ENCODE results near the gene SURF2.

SURF2 gene

GRCh38 chr9:133379153-133380086 lies 23.1 kb downstream of the SURF2 start:
- TF ChIP-seq SPI1 (IDR thresholded peaks at IDR 0.05; ENCODE audit: low read depth, low read length), result no peak
- FAIRE-seq (no peak), DNase-seq (ENCODE audit: insufficient read length, low spot score) (no peak)

GRCh38 chr9:133380734-133381133 lies 24.4 kb downstream of the SURF2 start:
- TF ChIP-seq PAX5 (IDR thresholded peaks at IDR 0.05; ENCODE audit: insufficient read depth, low read length, severe bottlenecking) (no peak), POLR2AphosphoS5 (IDR thresholded peaks at IDR 0.05; ENCODE audit: low read depth, low read length) (no peak), POLR2A (IDR thresholded peaks at IDR 0.05; ENCODE audit: low read depth, low read length) (no peak)
- FAIRE-seq, result no peak
- DNase-seq (ENCODE audit: insufficient read length, low spot score), result no peak

DNA sequence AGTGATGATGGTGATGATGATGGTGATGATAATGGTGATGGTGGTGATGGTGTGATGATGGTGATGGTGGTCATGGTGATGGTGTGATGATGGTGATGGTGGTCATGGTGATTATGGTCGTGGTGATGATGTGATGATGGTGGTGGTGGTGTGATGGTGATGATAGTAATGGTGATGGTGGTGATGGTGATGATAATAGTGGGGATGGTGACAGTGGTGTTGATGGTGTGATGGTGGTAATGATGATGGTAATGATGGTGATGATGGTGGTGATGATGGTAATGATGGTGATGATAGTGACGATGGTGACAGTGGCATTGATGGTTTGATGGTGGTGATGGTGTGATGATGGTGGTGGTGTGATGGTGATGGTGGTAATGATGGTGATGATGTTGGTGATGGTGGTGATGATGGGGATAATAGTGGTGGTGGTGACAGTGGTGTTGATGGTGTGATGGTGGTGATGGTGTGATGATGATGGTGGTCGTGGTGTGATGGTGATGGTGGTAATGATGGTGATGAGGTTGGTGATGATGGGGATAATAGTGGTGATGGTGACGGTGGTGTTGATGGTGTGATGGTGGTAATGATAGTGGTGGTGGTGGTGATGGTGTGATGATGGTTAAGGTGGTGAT lies 26.3 kb downstream of the SURF2 start:
- TF ChIP-seq TAF1 (IDR thresholded peaks at IDR 0.05; ENCODE audit: low read depth, low read length) (no peak), SPI1 (IDR thresholded peaks at IDR 0.05; ENCODE audit: low read depth, low read length) (no peak), POLR2AphosphoS5 (IDR thresholded peaks at IDR 0.05; ENCODE audit: low read depth, low read length) (no peak), POU2F2 (IDR thresholded peaks at IDR 0.05; ENCODE audit: low read depth, low read length) (no peak), POLR2A (IDR thresholded peaks at IDR 0.05; ENCODE audit: low read depth, low read length) (no peak), PAX5 (IDR thresholded peaks at IDR 0.05; ENCODE audit: insufficient read depth, low read length, severe bottlenecking) (no peak)
- DNase-seq (ENCODE audit: insufficient read length, low spot score), result no peak
- FAIRE-seq, result no peak

GRCh38 chr9:133383438-133383837 lies 27.1 kb downstream of the SURF2 start:
- DNase-seq (ENCODE audit: insufficient read length, low spot score) (no peak), FAIRE-seq (no peak)
- TF ChIP-seq PAX5 (IDR thresholded peaks at IDR 0.05; ENCODE audit: insufficient read depth, low read length, severe bottlenecking) (no peak), SPI1 (IDR thresholded peaks at IDR 0.05; ENCODE audit: low read depth, low read length) (no peak), TAF1 (IDR thresholded peaks at IDR 0.05; ENCODE audit: low read depth, low read length) (no peak), POLR2AphosphoS5 (IDR thresholded peaks at IDR 0.05; ENCODE audit: low read depth, low read length) (no peak), POU2F2 (IDR thresholded peaks at IDR 0.05; ENCODE audit: low read depth, low read length) (no peak), POLR2A (IDR thresholded peaks at IDR 0.05; ENCODE audit: low read depth, low read length) (no peak)

- TF ChIP-seq TAF1 (IDR thresholded peaks at IDR 0.05; ENCODE audit: low read depth, low read length) (no peak), POLR2AphosphoS5 (IDR thresholded peaks at IDR 0.05; ENCODE audit: low read depth, low read length) (no peak), PAX5 (IDR thresholded peaks at IDR 0.05; ENCODE audit: insufficient read depth, low read length, severe bottlenecking) (no peak), POU2F2 (IDR thresholded peaks at IDR 0.05; ENCODE audit: low read depth, low read length) (no peak), POLR2A (IDR thresholded peaks at IDR 0.05; ENCODE audit: low read depth, low read length) (no peak), SPI1 (IDR thresholded peaks at IDR 0.05; ENCODE audit: low read depth, low read length) (no peak)
- FAIRE-seq, result no peak
- no peak for DNase-seq (ENCODE audit: insufficient read length, low spot score)
Observed at GRCh38 chr9:133384736-133385321, 28.5 kb downstream of the SURF2 start.

- no peak for FAIRE-seq
- TF ChIP-seq PAX5 (IDR thresholded peaks at IDR 0.05; ENCODE audit: insufficient read depth, low read length, severe bottlenecking) (no peak), TAF1 (IDR thresholded peaks at IDR 0.05; ENCODE audit: low read depth, low read length) (no peak), POLR2A (IDR thresholded peaks at IDR 0.05; ENCODE audit: low read depth, low read length) (no peak), SPI1 (IDR thresholded peaks at IDR 0.05; ENCODE audit: low read depth, low read length) (no peak), POLR2AphosphoS5 (IDR thresholded peaks at IDR 0.05; ENCODE audit: low read depth, low read length) (no peak), POU2F2 (IDR thresholded peaks at IDR 0.05; ENCODE audit: low read depth, low read length) (no peak)
- DNase-seq (ENCODE audit: insufficient read length, low spot score), result no peak
Observed at GRCh38 chr9:133385452-133385851, 29.1 kb downstream of the SURF2 start.

DNA sequence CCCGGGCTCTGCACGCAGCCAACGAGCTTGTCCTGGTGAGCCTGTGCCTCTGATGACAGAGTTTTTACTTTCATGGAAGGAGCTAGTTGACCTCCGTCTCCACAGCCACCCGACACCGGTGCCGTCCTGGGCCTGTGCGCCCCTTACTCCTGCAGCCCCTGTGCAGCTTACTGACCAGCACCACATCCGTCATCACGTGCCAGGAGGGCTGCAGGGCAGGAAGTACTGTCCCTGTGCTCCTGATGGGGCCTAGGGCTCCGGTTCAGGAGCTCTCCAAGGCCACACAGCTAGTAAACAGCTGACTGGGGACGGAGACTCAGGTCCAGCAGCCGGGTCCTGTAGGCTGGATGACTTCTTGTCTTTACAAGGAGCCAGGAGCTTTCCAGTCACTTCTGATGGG lies 30.0 kb downstream of the SURF2 start:
- FAIRE-seq (no peak), DNase-seq (ENCODE audit: insufficient read length, low spot score) (no peak)
- TF ChIP-seq SPI1 (IDR thresholded peaks at IDR 0.05; ENCODE audit: low read depth, low read length) (no peak), POLR2AphosphoS5 (IDR thresholded peaks at IDR 0.05; ENCODE audit: low read depth, low read length) (no peak), PAX5 (IDR thresholded peaks at IDR 0.05; ENCODE audit: insufficient read depth, low read length, severe bottlenecking) (no peak), TAF1 (IDR thresholded peaks at IDR 0.05; ENCODE audit: low read depth, low read length) (no peak), POLR2A (IDR thresholded peaks at IDR 0.05; ENCODE audit: low read depth, low read length) (no peak), POU2F2 (IDR thresholded peaks at IDR 0.05; ENCODE audit: low read depth, low read length) (no peak)

- no peak for TF ChIP-seq PAX5 (IDR thresholded peaks at IDR 0.05; ENCODE audit: insufficient read depth, low read length, severe bottlenecking)
- no peak for TF ChIP-seq POU2F2 (IDR thresholded peaks at IDR 0.05; ENCODE audit: low read depth, low read length)
- TF ChIP-seq POLR2A (IDR thresholded peaks at IDR 0.05; ENCODE audit: low read depth, low read length), result no peak
- no peak for TF ChIP-seq POLR2AphosphoS5 (IDR thresholded peaks at IDR 0.05; ENCODE audit: low read depth, low read length)
- no peak for TF ChIP-seq SPI1 (IDR thresholded peaks at IDR 0.05; ENCODE audit: low read depth, low read length)
- no peak for TF ChIP-seq TAF1 (IDR thresholded peaks at IDR 0.05; ENCODE audit: low read depth, low read length)
- FAIRE-seq, result no peak
Observed at GRCh38 chr9:133387680-133388079, 31.3 kb downstream of the SURF2 start.

DNA sequence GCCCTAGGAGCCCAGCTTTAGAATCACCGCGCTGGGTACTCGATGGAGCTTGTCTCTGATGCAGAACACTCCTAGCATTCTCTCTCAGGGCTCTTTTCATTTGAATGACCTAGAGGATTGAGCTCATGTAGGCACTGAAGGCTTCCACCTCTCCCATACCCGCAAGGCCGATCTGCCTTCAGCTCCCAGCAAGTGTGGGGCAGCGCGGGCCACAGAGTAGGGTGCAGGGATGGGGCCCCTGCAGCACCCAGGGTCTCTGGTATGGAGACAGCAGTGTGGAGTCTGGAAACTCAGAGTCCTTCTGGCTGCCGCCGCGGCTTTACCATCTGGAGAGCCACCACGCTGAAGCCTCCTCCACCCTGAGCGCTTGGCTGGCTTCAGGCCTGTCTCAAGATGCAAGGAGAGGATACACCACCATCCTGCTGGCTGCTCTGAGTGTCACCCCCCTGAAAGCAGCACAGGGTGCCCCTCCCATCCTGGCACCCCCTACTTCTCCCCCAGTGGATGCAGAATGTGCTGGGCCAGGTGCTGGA lies 32.7 kb downstream of the SURF2 start:
- TF ChIP-seq POLR2A (IDR thresholded peaks at IDR 0.05; ENCODE audit: low read depth, low read length) (no peak), POLR2AphosphoS5 (IDR thresholded peaks at IDR 0.05; ENCODE audit: low read depth, low read length) (no peak), PAX5 (IDR thresholded peaks at IDR 0.05; ENCODE audit: insufficient read depth, low read length, severe bottlenecking) (no peak), POU2F2 (IDR thresholded peaks at IDR 0.05; ENCODE audit: low read depth, low read length) (no peak), SPI1 (IDR thresholded peaks at IDR 0.05; ENCODE audit: low read depth, low read length) (no peak), TAF1 (IDR thresholded peaks at IDR 0.05; ENCODE audit: low read depth, low read length) (no peak)
- DNase-seq (ENCODE audit: insufficient read length, low spot score) (no peak), FAIRE-seq (no peak)

More at GRCh38 chr9:133387680-133388079, 31.3 kb downstream of the SURF2 start:
- no peak for DNase-seq (ENCODE audit: insufficient read length, low spot score)
